HepG2 (cell line): Measurements from ENCODE around the gene MTHFD2. TPM values are rescaled to one million over a fixed set of nuclear protein-coding genes. Genes with fewer than 3 reads are reported as not detected.

Source experiments
- DMAP1 ChIP-seq: IDR thresholded peaks from 2 replicates; pipeline ENCODE4 v1.6.1; 2016
- GZF1 ChIP-seq: sonication (generic); formaldehyde crosslinking; IDR thresholded peaks from 2 replicates; pipeline ENCODE4 v1.5.1; 2020; ENCODE audit warnings: mild to moderate bottlenecking, missing genetic modification reagents
- NR2F1 ChIP-seq, 2 experiments: fragments of 450-650 bp in 1 of 2; formaldehyde crosslinking in 1 of 2; IDR thresholded peaks; 2 replicates each; pipeline versions ENCODE4 v1.5.0 to v1.6.1; 2016 to 2020; ENCODE audit warnings: mild to moderate bottlenecking in 1 of 2, missing compliant biosample characterization in 1 of 2, missing genetic modification reagents in 1 of 2, moderate library complexity in 1 of 2
- NR2F6 ChIP-seq, 2 experiments: IDR thresholded peaks; 2 replicates each; pipeline ENCODE4 v1.6.1; 2016; ENCODE audit warnings: antibody characterized with exemption in 1 of 2, mild to moderate bottlenecking in 1 of 2
- PHB2 ChIP-seq: fragments of 450-650 bp; IDR thresholded peaks from 2 replicates; pipeline ENCODE4 v1.6.1; 2018; ENCODE audit not compliant: partially characterized antibody
- POLR2A ChIP-seq, 2 experiments: IDR thresholded peaks; 2 replicates each; pipeline ENCODE4 v1.6.1; 2011; ENCODE audit warnings: low read depth in 2 of 2, low read length in 2 of 2, mild to moderate bottlenecking in 1 of 2, moderate library complexity in 1 of 2; ENCODE audit not compliant: insufficient read depth in 1 of 2
- RBM22 ChIP-seq: fragments of 200-400 bp; formaldehyde crosslinking; optimal IDR thresholded peaks from 2 replicates; pipeline ENCODE3; 2017; ENCODE audit warnings: mild to moderate bottlenecking, low read length, moderate library complexity
- RXRB ChIP-seq: IDR thresholded peaks from 2 replicates; pipeline ENCODE4 v1.6.1; 2016; ENCODE audit warnings: borderline replicate concordance, missing genetic modification reagents, missing compliant biosample characterization
- SOX13 ChIP-seq, 3 experiments: fragments of 450-650 bp in 1 of 3; sonication (generic) in 1 of 3; formaldehyde crosslinking in 1 of 3; IDR thresholded peaks in 2 of 3; conservative IDR thresholded peaks in 1 of 3; 2 replicates each; pipeline versions ENCODE4 v1.5.0 to v1.6.1; 2016 to 2020; ENCODE audit warnings: antibody characterized with exemption in 1 of 3, mild to moderate bottlenecking in 1 of 3, missing compliant biosample characterization in 1 of 3, missing genetic modification reagents in 1 of 3, moderate library complexity in 1 of 3
- ZNF207 ChIP-seq: fragments of 450-650 bp; IDR thresholded peaks from 2 replicates; pipeline ENCODE4 v1.6.1; 2016; ENCODE audit warnings: antibody characterized with exemption, borderline replicate concordance
- polyA plus RNA-seq, 8 experiments: library from polyadenylated mRNA; depleted of rRNA in 3 of 8; stranded (reverse) in 7 of 8; unstranded in 1 of 8; fragments of >200 nt; fragmentation: Illumina TruSeq in 4 of 8; extraction: Trizol in 4 of 8; gene quantifications; 2 replicates each; pipeline versions ENCODE4 v1.2.1 to v1.2.3, GENCODE V29; 2011 to 2016; ENCODE audit warnings: low read depth in 4 of 8, missing spikeins in 1 of 8, mixed read lengths in 1 of 8; ENCODE audit not compliant: insufficient read depth in 1 of 8
- total RNA-seq, 5 experiments: library from RNA; depleted of rRNA; stranded (reverse); fragments of >200 nt; fragmentation: Illumina TruSeq; extraction: Trizol; gene quantifications; 2 replicates each; pipeline ENCODE4 v1.2.3, GENCODE V29; 2016; ENCODE audit warnings: low read depth in 1 of 5
- TF ChIP-seq, protein P1 (sequence below): sonication (generic); formaldehyde crosslinking; IDR thresholded peaks from 2 replicates; pipeline ENCODE4 v1.8.0; 2022; ENCODE audit warnings: mild to moderate bottlenecking, missing genetic modification reagents, moderate library complexity
- TF ChIP-seq, protein P2 (sequence below): sonication (generic); formaldehyde crosslinking; IDR thresholded peaks from 2 replicates; pipeline ENCODE4 v1.5.0; 2020; ENCODE audit warnings: mild to moderate bottlenecking, missing genetic modification reagents, borderline replicate concordance
- TF ChIP-seq, protein P3 (sequence below): sonication (generic); formaldehyde crosslinking; IDR thresholded peaks from 2 replicates; pipeline ENCODE4 v1.4.0; 2020; ENCODE audit warnings: missing genetic modification reagents

The MTHFD2 gene
- total and polyA plus RNA-seq, 2 of the 13 experiments (the other 11 are each of a cell fraction or from before 2014, with no cell fraction given): 188 to 269 TPM

DNA sequence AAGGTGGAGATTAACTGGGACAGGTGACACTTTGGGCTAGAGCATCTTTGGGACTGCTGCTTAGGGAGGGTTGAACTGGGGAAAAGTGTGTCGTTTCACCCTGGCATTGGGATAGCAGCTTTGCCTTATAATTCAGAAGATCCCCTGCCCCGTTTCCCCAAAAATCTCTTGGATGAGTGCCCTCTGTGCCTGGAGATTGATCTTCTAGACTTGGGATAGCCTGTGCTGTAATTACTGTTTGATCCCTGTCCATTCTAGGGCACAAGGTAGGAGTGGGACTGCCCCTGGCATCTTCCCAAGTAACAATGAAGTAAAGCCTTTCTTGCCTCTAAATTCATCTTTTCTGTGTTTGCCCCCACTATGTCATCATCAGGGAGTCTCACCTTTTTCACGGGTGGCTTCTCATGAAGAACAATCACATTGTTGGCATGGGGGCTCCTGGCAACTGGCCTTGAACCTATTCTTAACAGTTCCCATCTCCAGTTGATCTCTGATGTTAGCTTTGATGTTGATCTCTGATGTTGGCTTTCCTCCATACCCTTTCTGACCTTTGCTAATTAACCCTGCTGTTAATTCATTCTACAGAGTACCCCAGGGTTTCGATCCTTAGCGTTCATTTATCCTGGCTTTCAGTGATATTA, 21.6 kb downstream of the MTHFD2 start (continued):
- TF ChIP-seq, protein P1, sequence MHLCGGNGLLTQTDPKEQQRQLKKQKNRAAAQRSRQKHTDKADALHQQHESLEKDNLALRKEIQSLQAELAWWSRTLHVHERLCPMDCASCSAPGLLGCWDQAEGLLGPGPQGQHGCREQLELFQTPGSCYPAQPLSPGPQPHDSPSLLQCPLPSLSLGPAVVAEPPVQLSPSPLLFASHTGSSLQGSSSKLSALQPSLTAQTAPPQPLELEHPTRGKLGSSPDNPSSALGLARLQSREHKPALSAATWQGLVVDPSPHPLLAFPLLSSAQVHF (CRISPR knock-in tag): no peak
- TF ChIP-seq GZF1 (CRISPR knock-in tag) (no peak), RBM22 (peak; percentile 75), ZNF207 (no peak), RXRB (no peak), DMAP1 (no peak), NR2F6 (IDR thresholded peaks at IDR 0.05) (0 out of 2 replicates have a peak, but pooled peaks have one; percentile 25), NR2F6 (CRISPR knock-in tag; IDR thresholded peaks at IDR 0.05) (no peak), NR2F1 (CRISPR knock-in tag; IDR thresholded peaks at IDR 0.05) (peak in 1 of 2 experiments; percentile 50; a peak in 1 of 4 replicates), POLR2A (IDR thresholded peaks at IDR 0.05; ENCODE audit: insufficient read depth in 1 of 2, low read depth in 2 of 2, low read length in 2 of 2) (no peak), SOX13 (IDR thresholded peaks at IDR 0.05) (no peak), SOX13 (CRISPR knock-in tag; conservative IDR thresholded peaks at IDR 0.05 in 1 of 2, IDR thresholded peaks at IDR 0.05 in 1 of 2) (peak in 1 of 2 experiments; percentile 65; a peak in 2 of 4 replicates), PHB2 (no peak)
- TF ChIP-seq, protein P2, sequence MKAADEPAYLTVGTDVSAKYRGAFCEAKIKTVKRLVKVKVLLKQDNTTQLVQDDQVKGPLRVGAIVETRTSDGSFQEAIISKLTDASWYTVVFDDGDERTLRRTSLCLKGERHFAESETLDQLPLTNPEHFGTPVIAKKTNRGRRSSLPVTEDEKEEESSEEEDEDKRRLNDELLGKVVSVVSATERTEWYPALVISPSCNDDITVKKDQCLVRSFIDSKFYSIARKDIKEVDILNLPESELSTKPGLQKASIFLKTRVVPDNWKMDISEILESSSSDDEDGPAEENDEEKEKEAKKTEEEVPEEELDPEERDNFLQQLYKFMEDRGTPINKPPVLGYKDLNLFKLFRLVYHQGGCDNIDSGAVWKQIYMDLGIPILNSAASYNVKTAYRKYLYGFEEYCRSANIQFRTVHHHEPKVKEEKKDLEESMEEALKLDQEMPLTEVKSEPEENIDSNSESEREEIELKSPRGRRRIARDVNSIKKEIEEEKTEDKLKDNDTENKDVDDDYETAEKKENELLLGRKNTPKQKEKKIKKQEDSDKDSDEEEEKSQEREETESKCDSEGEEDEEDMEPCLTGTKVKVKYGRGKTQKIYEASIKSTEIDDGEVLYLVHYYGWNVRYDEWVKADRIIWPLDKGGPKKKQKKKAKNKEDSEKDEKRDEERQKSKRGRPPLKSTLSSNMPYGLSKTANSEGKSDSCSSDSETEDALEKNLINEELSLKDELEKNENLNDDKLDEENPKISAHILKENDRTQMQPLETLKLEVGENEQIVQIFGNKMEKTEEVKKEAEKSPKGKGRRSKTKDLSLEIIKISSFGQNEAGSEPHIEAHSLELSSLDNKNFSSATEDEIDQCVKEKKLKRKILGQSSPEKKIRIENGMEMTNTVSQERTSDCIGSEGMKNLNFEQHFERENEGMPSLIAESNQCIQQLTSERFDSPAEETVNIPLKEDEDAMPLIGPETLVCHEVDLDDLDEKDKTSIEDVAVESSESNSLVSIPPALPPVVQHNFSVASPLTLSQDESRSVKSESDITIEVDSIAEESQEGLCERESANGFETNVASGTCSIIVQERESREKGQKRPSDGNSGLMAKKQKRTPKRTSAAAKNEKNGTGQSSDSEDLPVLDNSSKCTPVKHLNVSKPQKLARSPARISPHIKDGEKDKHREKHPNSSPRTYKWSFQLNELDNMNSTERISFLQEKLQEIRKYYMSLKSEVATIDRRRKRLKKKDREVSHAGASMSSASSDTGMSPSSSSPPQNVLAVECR (CRISPR knock-in tag): no peak
- TF ChIP-seq, protein P3, sequence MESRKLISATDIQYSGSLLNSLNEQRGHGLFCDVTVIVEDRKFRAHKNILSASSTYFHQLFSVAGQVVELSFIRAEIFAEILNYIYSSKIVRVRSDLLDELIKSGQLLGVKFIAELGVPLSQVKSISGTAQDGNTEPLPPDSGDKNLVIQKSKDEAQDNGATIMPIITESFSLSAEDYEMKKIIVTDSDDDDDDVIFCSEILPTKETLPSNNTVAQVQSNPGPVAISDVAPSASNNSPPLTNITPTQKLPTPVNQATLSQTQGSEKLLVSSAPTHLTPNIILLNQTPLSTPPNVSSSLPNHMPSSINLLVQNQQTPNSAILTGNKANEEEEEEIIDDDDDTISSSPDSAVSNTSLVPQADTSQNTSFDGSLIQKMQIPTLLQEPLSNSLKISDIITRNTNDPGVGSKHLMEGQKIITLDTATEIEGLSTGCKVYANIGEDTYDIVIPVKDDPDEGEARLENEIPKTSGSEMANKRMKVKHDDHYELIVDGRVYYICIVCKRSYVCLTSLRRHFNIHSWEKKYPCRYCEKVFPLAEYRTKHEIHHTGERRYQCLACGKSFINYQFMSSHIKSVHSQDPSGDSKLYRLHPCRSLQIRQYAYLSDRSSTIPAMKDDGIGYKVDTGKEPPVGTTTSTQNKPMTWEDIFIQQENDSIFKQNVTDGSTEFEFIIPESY (CRISPR knock-in tag): no peak
